OCI-LY3 (cell line): Measurements from ENCODE around the gene GAK.

Experiments
- CTCF ChIP-seq: fragments of 200-600, 300-600 bp; sonication (generic); IDR thresholded peaks from 2 replicates; pipeline ENCODE4 v1.5.1; 2014; ENCODE audit warnings: antibody characterized with exemption, low read length, low read depth
- EZH2phosphoT487 ChIP-seq: fragments of 200-600 bp; shearing (Covaris generic); IDR thresholded peaks from 2 replicates; pipeline ENCODE4 v1.6.1; 2018; ENCODE audit warnings: antibody characterized with exemption, mixed run types, low read depth

- no peak for TF ChIP-seq EZH2phosphoT487
- TF ChIP-seq CTCF = no peak
Measured at GRCh38 chr4:955931-956381, 23.8 kb upstream of the GAK start.
